ENCODE measurements around the gene ZNF660.
A peak's percentile ranks its signal among the peaks of the same experiment; 100 is the strongest.

ZNF660 gene

GRCh38 chr3:44642337-44642736, 57.6 kb downstream of the ZNF660 start:
- DNase-seq = no peak

- no peak for DNase-seq
Measured at GRCh38 chr3:44643024-44643423, 58.3 kb downstream of the ZNF660 start.

GRCh38 chr3:44647771-44648170, 63.0 kb downstream of the ZNF660 start:
- DNase-seq = no peak

GRCh38 chr3:44648564-44649229, 63.9 kb downstream of the ZNF660 start, which contains the start of gene ZNF35:
TSS of gene ZNF35 (plus strand) at chr3:44648732. CDS start at chr3:44651068, 2,336 bp downstream.
- peak; percentile 4 for DNase-seq
